Measurements from ENCODE around the gene ERG. TPM values are rescaled to one million over a fixed set of nuclear protein-coding genes. Genes with fewer than 3 reads are reported as not detected.

The ERG gene
- total RNA-seq, 1 donor from 2014 or later: not detected

- TF ChIP-seq CTCF (conservative IDR thresholded peaks at IDR 0.05; ENCODE audit: low read depth, low read length): no peak
- DNase-seq (ENCODE audit: low read depth): no peak
- H3K4me3 ChIP-seq (ENCODE audit: low read depth, low read length): no peak overlapping the region
Measured at GRCh38 chr21:38417726-38418125, 80.6 kb downstream of the ERG start.

- H3K4me3 ChIP-seq (ENCODE audit: low read depth, low read length): no peak overlapping the region
- TF ChIP-seq CTCF (conservative IDR thresholded peaks at IDR 0.05; ENCODE audit: low read depth, low read length): no peak
- no peak for DNase-seq (ENCODE audit: low read depth)
Measured at GRCh38 chr21:38416791-38417190, 81.5 kb downstream of the ERG start.

GRCh38 chr21:38413958-38414548 is 84.2 kb downstream of the ERG start:
- DNase-seq (ENCODE audit: low read depth): no peak
- H3K4me3 ChIP-seq (ENCODE audit: low read depth, low read length): no peak overlapping the region
- no peak for TF ChIP-seq CTCF (conservative IDR thresholded peaks at IDR 0.05; ENCODE audit: low read depth, low read length)

- TF ChIP-seq CTCF (conservative IDR thresholded peaks at IDR 0.05; ENCODE audit: low read depth, low read length): no peak
- no peak overlapping the region for H3K4me3 ChIP-seq (ENCODE audit: low read depth, low read length)
- no peak for DNase-seq (ENCODE audit: low read depth)
Measured at GRCh38 chr21:38410466-38410865, 87.8 kb downstream of the ERG start.

GRCh38 chr21:38409907-38410306 is 88.4 kb downstream of the ERG start:
- DNase-seq (ENCODE audit: low read depth): no peak
- no peak for TF ChIP-seq CTCF (conservative IDR thresholded peaks at IDR 0.05; ENCODE audit: low read depth, low read length)

GRCh38 chr21:38404177-38404576 is 94.1 kb downstream of the ERG start:
- TF ChIP-seq CTCF (conservative IDR thresholded peaks at IDR 0.05; ENCODE audit: low read depth, low read length): no peak
- no peak for DNase-seq (ENCODE audit: low read depth)

More at GRCh38 chr21:38409907-38410306, 88.4 kb downstream of the ERG start:
- no peak overlapping the region for H3K4me3 ChIP-seq (ENCODE audit: low read depth, low read length)

GRCh38 chr21:38402795-38403194 is 95.5 kb downstream of the ERG start:
- TF ChIP-seq CTCF (conservative IDR thresholded peaks at IDR 0.05; ENCODE audit: low read depth, low read length): no peak
- H3K4me3 ChIP-seq (ENCODE audit: low read depth, low read length): no peak overlapping the region
- DNase-seq (ENCODE audit: low read depth): no peak

More at GRCh38 chr21:38404177-38404576, 94.1 kb downstream of the ERG start:
- H3K4me3 ChIP-seq (ENCODE audit: low read depth, low read length): no peak overlapping the region
